ENCODE measurements around the gene HKDC1. TPM values are rescaled to one million over a fixed set of nuclear protein-coding genes. Genes with fewer than 3 reads are reported as not detected.

The HKDC1 gene
- total and polyA plus RNA-seq, 10 of the 15 experiments (the other 5 are each of a cell fraction or from before 2014, with no cell fraction given): 0.04 to 0.34 (median 0.13) TPM; not detected in 5

DNA sequence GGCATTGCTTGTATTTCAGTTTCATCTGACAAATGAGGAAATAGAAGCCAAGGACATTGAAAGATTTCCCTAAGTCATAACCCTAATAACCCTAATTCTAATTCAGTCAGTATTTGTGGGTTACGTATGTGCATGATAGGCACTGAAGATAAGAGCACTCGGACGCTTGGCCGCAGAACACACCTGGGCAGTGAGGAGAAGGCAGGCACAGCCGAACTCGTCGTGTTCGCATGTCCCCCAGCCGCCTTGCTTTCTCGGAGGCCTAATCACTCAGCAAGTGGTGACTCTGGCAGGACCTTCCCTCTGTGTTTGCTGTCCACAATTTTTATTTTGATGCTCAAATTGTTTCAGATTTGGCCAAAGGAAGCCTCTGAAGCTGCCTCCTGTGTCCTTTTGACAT lies 23.7 kb downstream of the HKDC1 start (continued):
- TF ChIP-seq, protein P1, sequence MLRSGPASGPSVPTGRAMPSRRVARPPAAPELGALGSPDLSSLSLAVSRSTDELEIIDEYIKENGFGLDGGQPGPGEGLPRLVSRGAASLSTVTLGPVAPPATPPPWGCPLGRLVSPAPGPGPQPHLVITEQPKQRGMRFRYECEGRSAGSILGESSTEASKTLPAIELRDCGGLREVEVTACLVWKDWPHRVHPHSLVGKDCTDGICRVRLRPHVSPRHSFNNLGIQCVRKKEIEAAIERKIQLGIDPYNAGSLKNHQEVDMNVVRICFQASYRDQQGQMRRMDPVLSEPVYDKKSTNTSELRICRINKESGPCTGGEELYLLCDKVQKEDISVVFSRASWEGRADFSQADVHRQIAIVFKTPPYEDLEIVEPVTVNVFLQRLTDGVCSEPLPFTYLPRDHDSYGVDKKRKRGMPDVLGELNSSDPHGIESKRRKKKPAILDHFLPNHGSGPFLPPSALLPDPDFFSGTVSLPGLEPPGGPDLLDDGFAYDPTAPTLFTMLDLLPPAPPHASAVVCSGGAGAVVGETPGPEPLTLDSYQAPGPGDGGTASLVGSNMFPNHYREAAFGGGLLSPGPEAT (IDR thresholded peaks at IDR 0.05; ENCODE audit: low read depth): no peak
- TF ChIP-seq NFYB (IDR thresholded peaks at IDR 0.05; ENCODE audit: insufficient read depth, low read depth, low read length) (no peak), TCF3 (IDR thresholded peaks at IDR 0.05; ENCODE audit: borderline replicate concordance, insufficient read depth, low read depth, low read length) (no peak), RAD21 (IDR thresholded peaks at IDR 0.05; ENCODE audit: insufficient read depth, low read depth, low read length) (no peak)
- TF ChIP-seq, protein P2, sequence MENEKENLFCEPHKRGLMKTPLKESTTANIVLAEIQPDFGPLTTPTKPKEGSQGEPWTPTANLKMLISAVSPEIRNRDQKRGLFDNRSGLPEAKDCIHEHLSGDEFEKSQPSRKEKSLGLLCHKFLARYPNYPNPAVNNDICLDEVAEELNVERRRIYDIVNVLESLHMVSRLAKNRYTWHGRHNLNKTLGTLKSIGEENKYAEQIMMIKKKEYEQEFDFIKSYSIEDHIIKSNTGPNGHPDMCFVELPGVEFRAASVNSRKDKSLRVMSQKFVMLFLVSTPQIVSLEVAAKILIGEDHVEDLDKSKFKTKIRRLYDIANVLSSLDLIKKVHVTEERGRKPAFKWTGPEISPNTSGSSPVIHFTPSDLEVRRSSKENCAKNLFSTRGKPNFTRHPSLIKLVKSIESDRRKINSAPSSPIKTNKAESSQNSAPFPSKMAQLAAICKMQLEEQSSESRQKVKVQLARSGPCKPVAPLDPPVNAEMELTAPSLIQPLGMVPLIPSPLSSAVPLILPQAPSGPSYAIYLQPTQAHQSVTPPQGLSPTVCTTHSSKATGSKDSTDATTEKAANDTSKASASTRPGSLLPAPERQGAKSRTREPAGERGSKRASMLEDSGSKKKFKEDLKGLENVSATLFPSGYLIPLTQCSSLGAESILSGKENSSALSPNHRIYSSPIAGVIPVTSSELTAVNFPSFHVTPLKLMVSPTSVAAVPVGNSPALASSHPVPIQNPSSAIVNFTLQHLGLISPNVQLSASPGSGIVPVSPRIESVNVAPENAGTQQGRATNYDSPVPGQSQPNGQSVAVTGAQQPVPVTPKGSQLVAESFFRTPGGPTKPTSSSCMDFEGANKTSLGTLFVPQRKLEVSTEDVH (IDR thresholded peaks at IDR 0.05; ENCODE audit: low read depth, partially characterized antibody): no peak

DNA sequence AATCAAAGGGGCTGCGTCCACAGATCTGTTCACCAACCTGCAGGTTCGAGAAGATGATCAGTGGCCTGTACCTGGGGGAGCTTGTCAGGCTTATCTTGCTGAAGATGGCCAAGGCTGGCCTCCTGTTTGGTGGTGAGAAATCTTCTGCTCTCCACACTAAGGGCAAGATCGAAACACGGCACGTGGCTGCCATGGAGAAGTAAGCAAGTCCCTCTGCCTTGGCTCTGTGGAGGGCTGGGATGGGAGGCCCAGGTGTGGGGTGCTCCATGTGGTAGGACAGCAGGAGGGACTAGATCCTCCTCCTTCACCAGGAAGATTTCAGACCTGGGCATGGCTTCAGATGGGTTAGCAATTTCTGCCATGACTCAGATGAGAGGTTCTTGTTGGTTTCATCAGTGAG lies 25.9 kb downstream of the HKDC1 start:
- Histone ChIP-seq H3K4me2 (ENCODE audit: control insufficient read depth, insufficient read depth) (no peak overlapping the region), H3K9me3 (replicated peaks; ENCODE audit: control insufficient read depth, insufficient read depth, low read length) (no peaks in the 10 kb centered on the region), H3K36me3 (ENCODE audit: control insufficient read depth in 2 of 2, insufficient read depth in 2 of 2, low read length in 1 of 2) (no peaks in the 10 kb centered on the region), H2AFZ (ENCODE audit: control insufficient read depth, low read depth, low read length) (no peak overlapping the region), H4K20me1 (ENCODE audit: control insufficient read depth, insufficient read depth) (no peaks in the 10 kb centered on the region), H3K79me2 (ENCODE audit: control insufficient read depth, insufficient read depth, low read length) (no peaks in the 10 kb centered on the region), H3K4me3 (no peak overlapping the region), H3K4me1 (ENCODE audit: control insufficient read depth, insufficient read depth, low read length) (no peaks in the 10 kb centered on the region), H3K27ac (ENCODE audit: control insufficient read depth, insufficient read depth) (no peak overlapping the region), H3K27me3 (replicated peaks in 1 of 2; ENCODE audit: control insufficient read depth in 2 of 2, insufficient read depth in 2 of 2, low read length in 1 of 2) (no peaks in the 10 kb centered on the region), H3K9ac (ENCODE audit: control insufficient read depth, insufficient read depth, low read length) (no peak overlapping the region)
- FAIRE-seq (no peak), DNase-seq (ENCODE audit: low read depth, low spot score) (no peak), ATAC-seq (no peak)
- WGBS (ENCODE audit: insufficient coverage, insufficient replicate concordance, low lambda C conversion rate, missing lambda C conversion rate): 39% methylated on average over 5 of the region's 5 CpGs
- RAD21 ChIA-PET (ENCODE audit: unreplicated experiment): interaction anchor here (1.0 kb wide), 1 partner anchor 261 kb away, joined by 3 read pairs; no protein-coding TSS in a partner anchor
- CTCF ChIA-PET: interaction anchor here (1.4 to 2.5 kb wide), 2 partner anchors 147 to 162 kb away, joined by 3 to 7 read pairs; no protein-coding TSS in a partner anchor
- SMC1A ChIA-PET (ENCODE audit: uncharacterized antibody, unreplicated experiment): interaction anchor here (1.3 to 1.6 kb wide), 2 partner anchors 9 to 17 kb away, joined by 3 read pairs; no protein-coding TSS in a partner anchor
- BruUV-seq (replicated peaks): no TSS peak
- POLR2A ChIA-PET: no interaction called here
- in situ Hi-C loops (cut with MboI): no loop called here
- intact Hi-C loops (cut with micrococcal nuclease; ENCODE audit: unreplicated experiment): no loop called here
- TF ChIP-seq RELA (IDR thresholded peaks at IDR 0.05; ENCODE audit: borderline replicate concordance, partially characterized antibody) (no peak), HDAC6 (IDR thresholded peaks at IDR 0.05; ENCODE audit: unreplicated experiment) (no peak), BRCA1 (IDR thresholded peaks at IDR 0.05; ENCODE audit: low read depth, low read length) (no peak), IKZF2 (IDR thresholded peaks at IDR 0.05) (no peak), CREM (IDR thresholded peaks at IDR 0.05; ENCODE audit: low read depth) (no peak)
- TF ChIP-seq, protein P3, sequence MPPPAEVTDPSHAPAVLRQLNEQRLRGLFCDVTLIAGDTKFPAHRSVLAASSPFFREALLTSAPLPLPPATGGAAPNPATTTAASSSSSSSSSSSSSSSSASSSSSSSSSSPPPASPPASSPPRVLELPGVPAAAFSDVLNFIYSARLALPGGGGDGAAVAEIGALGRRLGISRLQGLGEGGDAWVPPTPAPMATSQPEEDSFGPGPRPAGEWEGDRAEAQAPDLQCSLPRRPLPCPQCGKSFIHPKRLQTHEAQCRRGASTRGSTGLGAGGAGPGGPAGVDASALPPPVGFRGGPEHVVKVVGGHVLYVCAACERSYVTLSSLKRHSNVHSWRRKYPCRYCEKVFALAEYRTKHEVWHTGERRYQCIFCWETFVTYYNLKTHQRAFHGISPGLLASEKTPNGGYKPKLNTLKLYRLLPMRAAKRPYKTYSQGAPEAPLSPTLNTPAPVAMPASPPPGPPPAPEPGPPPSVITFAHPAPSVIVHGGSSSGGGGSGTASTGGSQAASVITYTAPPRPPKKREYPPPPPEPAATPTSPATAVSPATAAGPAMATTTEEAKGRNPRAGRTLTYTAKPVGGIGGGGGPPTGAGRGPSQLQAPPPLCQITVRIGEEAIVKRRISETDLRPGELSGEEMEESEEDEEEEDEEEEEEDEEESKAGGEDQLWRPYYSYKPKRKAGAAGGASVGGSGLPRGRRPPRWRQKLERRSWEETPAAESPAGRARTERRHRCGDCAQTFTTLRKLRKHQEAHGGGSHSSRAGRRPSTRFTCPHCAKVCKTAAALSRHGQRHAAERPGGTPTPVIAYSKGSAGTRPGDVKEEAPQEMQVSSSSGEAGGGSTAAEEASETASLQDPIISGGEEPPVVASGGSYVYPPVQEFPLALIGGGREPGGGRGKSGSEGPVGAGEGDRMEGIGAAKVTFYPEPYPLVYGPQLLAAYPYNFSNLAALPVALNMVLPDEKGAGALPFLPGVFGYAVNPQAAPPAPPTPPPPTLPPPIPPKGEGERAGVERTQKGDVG (CRISPR knock-in tag; IDR thresholded peaks at IDR 0.05): no peak
- TF ChIP-seq, protein P4, sequence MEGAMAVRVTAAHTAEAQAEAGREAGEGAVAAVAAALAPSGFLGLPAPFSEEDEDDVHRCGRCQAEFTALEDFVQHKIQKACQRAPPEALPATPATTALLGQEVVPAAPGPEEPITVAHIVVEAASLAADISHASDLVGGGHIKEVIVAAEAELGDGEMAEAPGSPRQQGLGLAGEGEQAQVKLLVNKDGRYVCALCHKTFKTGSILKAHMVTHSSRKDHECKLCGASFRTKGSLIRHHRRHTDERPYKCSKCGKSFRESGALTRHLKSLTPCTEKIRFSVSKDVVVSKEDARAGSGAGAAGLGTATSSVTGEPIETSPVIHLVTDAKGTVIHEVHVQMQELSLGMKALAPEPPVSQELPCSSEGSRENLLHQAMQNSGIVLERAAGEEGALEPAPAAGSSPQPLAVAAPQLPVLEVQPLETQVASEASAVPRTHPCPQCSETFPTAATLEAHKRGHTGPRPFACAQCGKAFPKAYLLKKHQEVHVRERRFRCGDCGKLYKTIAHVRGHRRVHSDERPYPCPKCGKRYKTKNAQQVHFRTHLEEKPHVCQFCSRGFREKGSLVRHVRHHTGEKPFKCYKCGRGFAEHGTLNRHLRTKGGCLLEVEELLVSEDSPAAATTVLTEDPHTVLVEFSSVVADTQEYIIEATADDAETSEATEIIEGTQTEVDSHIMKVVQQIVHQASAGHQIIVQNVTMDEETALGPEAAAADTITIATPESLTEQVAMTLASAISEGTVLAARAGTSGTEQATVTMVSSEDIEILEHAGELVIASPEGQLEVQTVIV (IDR thresholded peaks at IDR 0.05; ENCODE audit: borderline replicate concordance, partially characterized antibody): no peak

Measured in GM12878 (cell line).